ENCODE data around the gene MRPL55.

GRCh38 chr1:228090613-228091081 is 18.5 kb downstream of the MRPL55 start:
- TF ChIP-seq POLR2A (IDR thresholded peaks at IDR 0.05) (no peak), CTCF (IDR thresholded peaks at IDR 0.05) (no peak)

Data from tibial nerve (tissue), 3 donors.